OCI-LY7 (cell line): Measurements from ENCODE around the gene CORIN.

Experiments used
- CTCF ChIP-seq: fragments of 200-600 bp; sonication (generic); conservative IDR thresholded peaks from 2 replicates; pipeline ENCODE4 v1.5.1; 2014; ENCODE audit warnings: mild to moderate bottlenecking, antibody characterized with exemption, low read length, moderate library complexity, mixed read lengths
- EZH2phosphoT487 ChIP-seq: fragments of 200-600 bp; sonication (generic); IDR thresholded peaks from 2 replicates; pipeline ENCODE4 v1.6.1; 2018; ENCODE audit warnings: low read depth, borderline replicate concordance, mild to moderate bottlenecking, mixed run types, antibody characterized with exemption, low read length, moderate library complexity, mixed read lengths

- no peak for TF ChIP-seq CTCF
- no peak for TF ChIP-seq EZH2phosphoT487
Observed at GRCh38 chr4:47698837-47699236, 139.0 kb downstream of the CORIN start.
